K562 (cell line): Measurements from ENCODE around the gene IRAK2. TPM values are rescaled to one million over a fixed set of nuclear protein-coding genes. Genes with fewer than 3 reads are reported as not detected.

ENCODE experiments used
- ATAC-seq: fragments of 200-7000 bp; cut with Tn5 transposase; 3 replicates; pipeline ENCODE4 v1.9.1; 2020; ENCODE audit warnings: moderate library complexity
- BruUV-seq: library from RNA; stranded (reverse); fragments of 400-500 nt; replicated peaks from 2 replicates; lab custom pipeline; 2021; lab: Mats Ljungman, UMichigan
- CTCF ChIA-PET: fragments of 300-600 bp; formaldehyde crosslinking; extraction: SDS; loops from one replicate; lab custom pipeline; 2021; ENCODE audit warnings: low intra/inter-chr PET ratio; lab: Yijun Ruan, JAX
- POLR2A ChIA-PET: fragments of 300-600, 350-650 bp; sonication (Branson Sonifier 250); formaldehyde crosslinking; extraction: SDS; loops from one replicate; lab custom pipeline; 2021; ENCODE audit warnings: antibody characterized with exemption, inconsistent platforms; lab: Yijun Ruan, JAX
- DNase-seq, 4 experiments: peaks; one replicate each; pipeline versions ENCODE4 v3.0.0 to v3.0.0-alpha.2; 2011 to 2018; ENCODE audit warnings: low spot score in 3 of 4, mixed read lengths in 3 of 4; ENCODE audit errors: extremely low read depth in 1 of 4
- FAIRE-seq: peaks from 2 replicates; lab custom pipeline; 2011; peaks lifted over from hg19 to GRCh38; lab: Jason Lieb, UNC
- H2AFZ ChIP-seq: 2 replicates; pipeline ENCODE4 v1.6.0; 2011; ENCODE audit warnings: low read depth, low read length, control low read depth, inconsistent platforms
- H3K27ac ChIP-seq: fragments of 200-600 bp; 3 replicates; pipeline ENCODE4 v1.8.0; 2011; ENCODE audit warnings: low read depth, mild to moderate bottlenecking, control low read depth, inconsistent platforms, low read length, moderate library complexity, mixed read lengths; ENCODE audit errors: extremely low read depth
- H3K27me3 ChIP-seq, 2 experiments: fragments of 300-600 bp in 1 of 2; 2 replicates in 1 of 2; 3 replicates in 1 of 2; pipeline versions ENCODE4 v1.6.0 to v1.8.0; 2011; ENCODE audit warnings: inconsistent platforms in 2 of 2, low read length in 2 of 2, mild to moderate bottlenecking in 1 of 2, mixed read lengths in 1 of 2, moderate library complexity in 1 of 2; ENCODE audit not compliant: control insufficient read depth in 2 of 2, insufficient read depth in 2 of 2
- H3K36me3 ChIP-seq: fragments of 300-600 bp; 3 replicates; pipeline ENCODE4 v1.8.0; 2011; ENCODE audit warnings: mild to moderate bottlenecking, low read length, inconsistent platforms; ENCODE audit not compliant: control insufficient read depth, insufficient read depth
- H3K4me1 ChIP-seq, 2 experiments: fragments of 200-600 bp in 1 of 2; replicated peaks in 1 of 2; 2 replicates in 1 of 2; 3 replicates in 1 of 2; pipeline versions ENCODE4 v1.5.1 to v1.8.0; 2011; ENCODE audit warnings: inconsistent platforms in 2 of 2, low read length in 2 of 2, mild to moderate bottlenecking in 1 of 2, mixed read lengths in 1 of 2, moderate library complexity in 1 of 2; ENCODE audit not compliant: control insufficient read depth in 2 of 2, insufficient read depth in 2 of 2
- H3K4me2 ChIP-seq: 2 replicates; pipeline ENCODE4 v1.6.1; 2011; ENCODE audit warnings: low read length, control low read depth, inconsistent platforms, mixed read lengths; ENCODE audit not compliant: insufficient read depth
- H3K4me3 ChIP-seq: fragments of 200-600 bp; sonication (generic), shearing (Covaris generic); 2 replicates; pipeline ENCODE4 v1.5.1; 2016; ENCODE audit warnings: control low read depth, inconsistent platforms
- H3K79me2 ChIP-seq: fragments of 200-600 bp; 3 replicates; pipeline ENCODE4 v1.8.0; 2011; ENCODE audit warnings: low read length, inconsistent platforms; ENCODE audit not compliant: control insufficient read depth, insufficient read depth
- H3K9ac ChIP-seq, 2 experiments: 2 replicates each; pipeline versions ENCODE4 v1.6.0 to v1.6.1; 2011; ENCODE audit warnings: low read depth in 2 of 2, low read length in 2 of 2, control low read depth in 1 of 2, inconsistent platforms in 1 of 2, mild to moderate bottlenecking in 1 of 2, mixed read lengths in 1 of 2; ENCODE audit not compliant: insufficient read depth in 1 of 2
- H3K9me1 ChIP-seq: one replicate; pipeline ENCODE4 v1.6.0; 2011; ENCODE audit warnings: inconsistent platforms, mild to moderate bottlenecking, low read length, moderate library complexity; ENCODE audit not compliant: control insufficient read depth, insufficient read depth
- H3K9me3 ChIP-seq: replicated peaks from 2 replicates; pipeline ENCODE4 v1.5.1; 2011; ENCODE audit warnings: low read depth, low read length, inconsistent platforms; ENCODE audit not compliant: control insufficient read depth, insufficient read depth
- H4K20me1 ChIP-seq: replicated peaks from 2 replicates; pipeline ENCODE4 v1.6.1; 2011; ENCODE audit warnings: low read length, inconsistent platforms, mixed read lengths; ENCODE audit not compliant: control insufficient read depth, insufficient read depth
- ARNT ChIP-seq, 2 experiments: fragments of 450-650 bp; IDR thresholded peaks; 2 replicates each; pipeline ENCODE4 v1.6.1; 2016; ENCODE audit warnings: mild to moderate bottlenecking in 1 of 2
- CREBBP ChIP-seq: IDR thresholded peaks from one replicate; pipeline ENCODE4 v1.6.1; 2012; ENCODE audit warnings: low read depth, mild to moderate bottlenecking, control low read depth, inconsistent platforms, low read length
- HNRNPLL ChIP-seq: fragments of 200-400 bp; formaldehyde crosslinking; IDR thresholded peaks from 2 replicates; pipeline ENCODE4 v1.6.1; 2017; ENCODE audit warnings: low read length, low read depth, mild to moderate bottlenecking; ENCODE audit not compliant: poor library complexity, severe bottlenecking
- HNRNPUL1 ChIP-seq: fragments of 200-400 bp; formaldehyde crosslinking; IDR thresholded peaks from 2 replicates; pipeline ENCODE4 v1.6.1; 2017; ENCODE audit warnings: low read length
- NFE2 ChIP-seq: IDR thresholded peaks from 2 replicates; pipeline ENCODE4 v1.6.1; 2014; ENCODE audit warnings: antibody characterized with exemption, low read depth
- SAFB2 ChIP-seq: fragments of 200-400 bp; formaldehyde crosslinking; IDR thresholded peaks from 2 replicates; pipeline ENCODE4 v1.6.1; 2018; ENCODE audit warnings: borderline replicate concordance, low read length, low read depth, moderate library complexity; ENCODE audit not compliant: severe bottlenecking
- SMAD4 ChIP-seq: fragments of 250-450 bp; sonication (Bioruptor Pico); conservative IDR thresholded peaks from 2 replicates; pipeline ENCODE4 v1.8.0; 2021; ENCODE audit warnings: inconsistent platforms, mild to moderate bottlenecking, moderate library complexity
- TGIF2 ChIP-seq: sonication (generic); formaldehyde crosslinking; IDR thresholded peaks from 2 replicates; pipeline ENCODE4 v1.8.1; 2022; ENCODE audit warnings: mild to moderate bottlenecking, missing genetic modification reagents, moderate library complexity
- WHSC1 ChIP-seq: IDR thresholded peaks from one replicate; pipeline ENCODE4 v1.6.1; 2012; ENCODE audit warnings: low read length, control low read depth, inconsistent platforms
- ZC3H8 ChIP-seq: fragments of 450-650 bp; IDR thresholded peaks from 2 replicates; pipeline ENCODE4 v1.6.1; 2017
- ZNF143 ChIP-seq: sonication (generic); formaldehyde crosslinking; IDR thresholded peaks from 2 replicates; pipeline ENCODE4 v1.9.0; 2022; ENCODE audit warnings: mild to moderate bottlenecking, missing genetic modification reagents
- ZNF696 ChIP-seq: fragments of 250-450 bp; sonication (Bioruptor Pico); conservative IDR thresholded peaks from 2 replicates; pipeline ENCODE4 v1.4.0; 2020; ENCODE audit warnings: mild to moderate bottlenecking, moderate library complexity
- ZNF764 ChIP-seq: fragments of 250-450 bp; sonication (Bioruptor Pico); IDR thresholded peaks from 2 replicates; pipeline ENCODE4 v1.4.0; 2020; ENCODE audit warnings: low read depth, mild to moderate bottlenecking, moderate library complexity
- WGBS: fragments of 100-300 bp; shearing (Covaris generic); methylation state at CpG from one replicate; pipeline ENCODE4 v1.1.6; 2016; ENCODE audit warnings: low coverage, mixed read lengths; ENCODE audit not compliant: insufficient coverage; ENCODE audit errors: missing lambda C conversion rate; 5-methylcytosine and 5-hydroxymethylcytosine counted together
- in situ Hi-C: fragments of 300-500 bp; cut with MboI; formaldehyde crosslinking; loops from 4 replicates; pipeline ENCODE4 v1.15.0; 2018; ENCODE audit warnings: inconsistent platforms, mixed read lengths
- intact Hi-C: fragments of 100-400 bp; cut with micrococcal nuclease; formaldehyde crosslinking; loops from 2 replicates; pipeline ENCODE4 v1.14.2; 2022
- polyA plus RNA-seq, 8 experiments: library from polyadenylated mRNA; depleted of rRNA in 4 of 8; stranded (reverse) in 5 of 8; unstranded in 3 of 8; fragments of >200 nt; fragmentation: Nextera tagmentation in 2 of 8; fragmentation: Illumina TruSeq in 1 of 8; extraction: Ambion mirVana in 2 of 8; extraction: Trizol in 1 of 8; gene quantifications; 2 replicates each; pipeline versions ENCODE4 v1.2.1 to v1.2.3, GENCODE V29; 2011 to 2014; ENCODE audit warnings: inconsistent platforms in 1 of 8, missing spikeins in 1 of 8
- total RNA-seq, 7 experiments: library from RNA; depleted of rRNA in 6 of 7; stranded (reverse); fragments of >200 nt in 6 of 7; fragmentation: Illumina TruSeq in 2 of 7; extraction: Trizol in 2 of 7; gene quantifications; 2 replicates each; pipeline versions ENCODE4 v1.2.1 to v1.2.3, GENCODE V29; 2011 to 2021; ENCODE audit warnings: low replicate concordance in 1 of 7
- TF ChIP-seq, protein P1 (sequence below): fragments of 450-650 bp; IDR thresholded peaks from 2 replicates; pipeline ENCODE4 v1.6.1; 2017; ENCODE audit warnings: antibody characterized with exemption, mild to moderate bottlenecking
- TF ChIP-seq, protein P2 (sequence below): fragments of 250-450 bp; sonication (Bioruptor Pico); IDR thresholded peaks from 2 replicates; pipeline ENCODE4 v1.5.0; 2021
- TF ChIP-seq, protein P3 (sequence below): sonication (generic); formaldehyde crosslinking; IDR thresholded peaks from 2 replicates; pipeline ENCODE4 v1.8.0; 2022; ENCODE audit warnings: mild to moderate bottlenecking, missing genetic modification reagents
- TF ChIP-seq, protein P4 (sequence below): sonication (generic); formaldehyde crosslinking; IDR thresholded peaks from 2 replicates; pipeline ENCODE4 v1.9.0; 2022; ENCODE audit warnings: mild to moderate bottlenecking, missing genetic modification reagents

Gene IRAK2
- total and polyA plus RNA-seq, 9 of the 15 experiments (the other 6 are each of a cell fraction or from before 2014, with no cell fraction given) = 0.42 to 4.4 (median 2.7) TPM

DNA sequence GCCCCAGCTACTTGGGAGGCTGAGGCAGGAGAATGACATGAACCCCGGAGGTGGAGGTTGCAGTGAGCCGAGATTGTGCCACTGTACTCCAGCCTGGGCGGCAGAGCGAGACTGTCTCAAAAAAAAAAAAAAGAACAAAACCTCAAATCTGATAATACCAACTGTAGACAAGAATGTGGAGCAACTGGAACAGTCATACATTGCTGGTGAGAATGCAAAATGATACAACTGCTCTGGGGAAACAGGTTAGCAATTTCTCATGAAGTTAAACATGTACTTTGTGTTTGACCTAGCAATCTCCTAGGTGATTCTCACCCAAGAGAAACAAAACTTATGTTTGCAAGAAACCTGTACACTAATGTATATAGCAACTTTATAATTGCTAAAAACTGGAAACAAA, 27.5 kb upstream of the IRAK2 start:
- H3K4me1 ChIP-seq = peaks cover 25 to 26% of the 10 kb centered on the region in 2 experiments
- H3K9me1 ChIP-seq = no peaks in the 10 kb centered on the region
- POLR2A ChIA-PET = no interaction called here
- intact Hi-C loops (no loop called here), in situ Hi-C loops (no loop called here)
- no TSS peak for BruUV-seq
- no peak overlapping the region for H3K9ac ChIP-seq
- CTCF ChIA-PET = no interaction called here
- DNase-seq (no peak), FAIRE-seq (no peak), ATAC-seq (no peak)
- H4K20me1 ChIP-seq = no peaks in the 10 kb centered on the region; the same call in 1 of the 2 replicates
- H3K27ac ChIP-seq = no peak overlapping the region
- H3K4me2 ChIP-seq = no peak overlapping the region
- H3K36me3 ChIP-seq = no peaks in the 10 kb centered on the region
- H3K79me2 ChIP-seq = peaks cover 7% of the 10 kb centered on the region
- H3K4me3 ChIP-seq = no peak overlapping the region
- H2AFZ ChIP-seq = no peak overlapping the region
- WGBS = 19% methylated on average over 2 of the region's 4 CpGs
- no peaks in the 10 kb centered on the region for H3K27me3 ChIP-seq
- H3K9me3 ChIP-seq = no peaks in the 10 kb centered on the region
- TF ChIP-seq, protein P1, sequence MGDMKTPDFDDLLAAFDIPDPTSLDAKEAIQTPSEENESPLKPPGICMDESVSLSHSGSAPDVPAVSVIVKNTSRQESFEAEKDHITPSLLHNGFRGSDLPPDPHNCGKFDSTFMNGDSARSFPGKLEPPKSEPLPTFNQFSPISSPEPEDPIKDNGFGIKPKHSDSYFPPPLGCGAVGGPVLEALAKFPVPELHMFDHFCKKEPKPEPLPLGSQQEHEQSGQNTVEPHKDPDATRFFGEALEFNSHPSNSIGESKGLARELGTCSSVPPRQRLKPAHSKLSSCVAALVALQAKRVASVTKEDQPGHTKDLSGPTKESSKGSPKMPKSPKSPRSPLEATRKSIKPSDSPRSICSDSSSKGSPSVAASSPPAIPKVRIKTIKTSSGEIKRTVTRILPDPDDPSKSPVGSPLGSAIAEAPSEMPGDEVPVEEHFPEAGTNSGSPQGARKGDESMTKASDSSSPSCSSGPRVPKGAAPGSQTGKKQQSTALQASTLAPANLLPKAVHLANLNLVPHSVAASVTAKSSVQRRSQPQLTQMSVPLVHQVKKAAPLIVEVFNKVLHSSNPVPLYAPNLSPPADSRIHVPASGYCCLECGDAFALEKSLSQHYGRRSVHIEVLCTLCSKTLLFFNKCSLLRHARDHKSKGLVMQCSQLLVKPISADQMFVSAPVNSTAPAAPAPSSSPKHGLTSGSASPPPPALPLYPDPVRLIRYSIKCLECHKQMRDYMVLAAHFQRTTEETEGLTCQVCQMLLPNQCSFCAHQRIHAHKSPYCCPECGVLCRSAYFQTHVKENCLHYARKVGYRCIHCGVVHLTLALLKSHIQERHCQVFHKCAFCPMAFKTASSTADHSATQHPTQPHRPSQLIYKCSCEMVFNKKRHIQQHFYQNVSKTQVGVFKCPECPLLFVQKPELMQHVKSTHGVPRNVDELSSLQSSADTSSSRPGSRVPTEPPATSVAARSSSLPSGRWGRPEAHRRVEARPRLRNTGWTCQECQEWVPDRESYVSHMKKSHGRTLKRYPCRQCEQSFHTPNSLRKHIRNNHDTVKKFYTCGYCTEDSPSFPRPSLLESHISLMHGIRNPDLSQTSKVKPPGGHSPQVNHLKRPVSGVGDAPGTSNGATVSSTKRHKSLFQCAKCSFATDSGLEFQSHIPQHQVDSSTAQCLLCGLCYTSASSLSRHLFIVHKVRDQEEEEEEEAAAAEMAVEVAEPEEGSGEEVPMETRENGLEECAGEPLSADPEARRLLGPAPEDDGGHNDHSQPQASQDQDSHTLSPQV = no peak
- TF ChIP-seq, protein P2, sequence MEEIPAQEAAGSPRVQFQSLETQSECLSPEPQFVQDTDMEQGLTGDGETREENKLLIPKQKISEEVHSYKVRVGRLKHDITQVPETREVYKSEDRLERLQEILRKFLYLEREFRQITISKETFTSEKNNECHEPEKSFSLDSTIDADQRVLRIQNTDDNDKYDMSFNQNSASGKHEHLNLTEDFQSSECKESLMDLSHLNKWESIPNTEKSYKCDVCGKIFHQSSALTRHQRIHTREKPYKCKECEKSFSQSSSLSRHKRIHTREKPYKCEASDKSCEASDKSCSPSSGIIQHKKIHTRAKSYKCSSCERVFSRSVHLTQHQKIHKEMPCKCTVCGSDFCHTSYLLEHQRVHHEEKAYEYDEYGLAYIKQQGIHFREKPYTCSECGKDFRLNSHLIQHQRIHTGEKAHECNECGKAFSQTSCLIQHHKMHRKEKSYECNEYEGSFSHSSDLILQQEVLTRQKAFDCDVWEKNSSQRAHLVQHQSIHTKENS = no peak
- no peak for TF ChIP-seq WHSC1
- no peak for TF ChIP-seq SAFB2
- TF ChIP-seq HNRNPUL1 = no peak
- TF ChIP-seq CREBBP = no peak
- TF ChIP-seq NFE2 = peak; percentile 33; the same call in 1 of the 2 replicates
- no peak for TF ChIP-seq HNRNPLL
- TF ChIP-seq TGIF2 (CRISPR knock-in tag) = no peak
- peak; percentile 42; the same call in 1 of the 2 replicates for TF ChIP-seq SMAD4 (CRISPR knock-in tag)
- TF ChIP-seq ZNF764 = no peak
- no peak for TF ChIP-seq ARNT (IDR thresholded peaks at IDR 0.05)
- no peak for TF ChIP-seq ZC3H8
- no peak for TF ChIP-seq ZNF696 (CRISPR knock-in tag)
- TF ChIP-seq, protein P3, sequence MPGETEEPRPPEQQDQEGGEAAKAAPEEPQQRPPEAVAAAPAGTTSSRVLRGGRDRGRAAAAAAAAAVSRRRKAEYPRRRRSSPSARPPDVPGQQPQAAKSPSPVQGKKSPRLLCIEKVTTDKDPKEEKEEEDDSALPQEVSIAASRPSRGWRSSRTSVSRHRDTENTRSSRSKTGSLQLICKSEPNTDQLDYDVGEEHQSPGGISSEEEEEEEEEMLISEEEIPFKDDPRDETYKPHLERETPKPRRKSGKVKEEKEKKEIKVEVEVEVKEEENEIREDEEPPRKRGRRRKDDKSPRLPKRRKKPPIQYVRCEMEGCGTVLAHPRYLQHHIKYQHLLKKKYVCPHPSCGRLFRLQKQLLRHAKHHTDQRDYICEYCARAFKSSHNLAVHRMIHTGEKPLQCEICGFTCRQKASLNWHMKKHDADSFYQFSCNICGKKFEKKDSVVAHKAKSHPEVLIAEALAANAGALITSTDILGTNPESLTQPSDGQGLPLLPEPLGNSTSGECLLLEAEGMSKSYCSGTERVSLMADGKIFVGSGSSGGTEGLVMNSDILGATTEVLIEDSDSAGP (CRISPR knock-in tag) = no peak
- TF ChIP-seq ZNF143 = no peak
- TF ChIP-seq, protein P4, sequence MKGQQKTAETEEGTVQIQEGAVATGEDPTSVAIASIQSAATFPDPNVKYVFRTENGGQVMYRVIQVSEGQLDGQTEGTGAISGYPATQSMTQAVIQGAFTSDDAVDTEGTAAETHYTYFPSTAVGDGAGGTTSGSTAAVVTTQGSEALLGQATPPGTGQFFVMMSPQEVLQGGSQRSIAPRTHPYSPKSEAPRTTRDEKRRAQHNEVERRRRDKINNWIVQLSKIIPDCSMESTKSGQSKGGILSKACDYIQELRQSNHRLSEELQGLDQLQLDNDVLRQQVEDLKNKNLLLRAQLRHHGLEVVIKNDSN (CRISPR knock-in tag) = no peak
